ENCODE measurements around the gene DCDC2.

The DCDC2 gene

GRCh38 chr6:24245275-24245674 is 112.6 kb downstream of the DCDC2 start:
- TF ChIP-seq CTCF (IDR thresholded peaks at IDR 0.05), result no peak

DNA sequence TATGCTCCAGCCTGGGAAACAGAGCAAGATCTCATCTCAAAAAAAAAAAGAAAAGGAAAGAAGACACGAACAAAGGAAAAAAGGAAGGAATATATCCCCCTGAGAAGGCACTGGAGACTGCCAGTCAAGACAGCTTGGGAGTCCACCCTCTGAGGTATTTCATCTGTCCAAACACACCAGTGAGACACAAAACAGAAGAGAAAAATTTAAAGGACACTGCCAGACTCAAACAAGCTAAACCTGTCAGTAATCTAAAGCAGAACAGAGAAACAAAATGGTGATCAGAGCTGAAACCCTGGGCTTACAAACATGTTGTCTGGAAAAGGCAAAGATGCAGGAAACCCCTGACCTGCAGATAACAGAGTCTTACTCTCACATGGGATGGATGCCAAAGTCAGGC is 114.9 kb downstream of the DCDC2 start:
- TF ChIP-seq CTCF (IDR thresholded peaks at IDR 0.05), result no peak

DNA sequence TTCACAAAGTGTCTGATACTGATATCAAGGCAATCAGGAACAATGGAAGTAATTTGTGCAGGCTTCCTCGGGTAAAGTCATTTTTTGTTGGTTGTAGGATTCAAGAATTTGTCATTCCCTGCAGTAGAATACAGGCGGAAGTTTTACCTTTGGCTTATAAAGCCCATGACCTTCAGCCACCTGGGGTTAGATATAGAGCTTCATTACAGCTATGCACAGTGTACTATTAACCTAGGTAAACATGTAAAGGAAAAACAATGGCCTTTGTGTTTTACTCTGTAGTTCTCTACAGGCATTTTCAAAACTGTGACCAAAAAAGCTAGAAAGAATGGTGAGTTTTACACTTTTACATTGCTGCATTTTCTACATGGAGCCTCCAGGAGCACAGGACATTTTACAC is 116.9 kb downstream of the DCDC2 start:
- TF ChIP-seq CTCF (IDR thresholded peaks at IDR 0.05), result no peak

GRCh38 chr6:24240380-24240928 is 117.4 kb downstream of the DCDC2 start:
- no peak for TF ChIP-seq CTCF (IDR thresholded peaks at IDR 0.05)

- TF ChIP-seq CTCF (IDR thresholded peaks at IDR 0.05), result no peak
These were observed 119.2 kb downstream of the DCDC2 start for GRCh38 chr6:24238700-24239099.

DNA sequence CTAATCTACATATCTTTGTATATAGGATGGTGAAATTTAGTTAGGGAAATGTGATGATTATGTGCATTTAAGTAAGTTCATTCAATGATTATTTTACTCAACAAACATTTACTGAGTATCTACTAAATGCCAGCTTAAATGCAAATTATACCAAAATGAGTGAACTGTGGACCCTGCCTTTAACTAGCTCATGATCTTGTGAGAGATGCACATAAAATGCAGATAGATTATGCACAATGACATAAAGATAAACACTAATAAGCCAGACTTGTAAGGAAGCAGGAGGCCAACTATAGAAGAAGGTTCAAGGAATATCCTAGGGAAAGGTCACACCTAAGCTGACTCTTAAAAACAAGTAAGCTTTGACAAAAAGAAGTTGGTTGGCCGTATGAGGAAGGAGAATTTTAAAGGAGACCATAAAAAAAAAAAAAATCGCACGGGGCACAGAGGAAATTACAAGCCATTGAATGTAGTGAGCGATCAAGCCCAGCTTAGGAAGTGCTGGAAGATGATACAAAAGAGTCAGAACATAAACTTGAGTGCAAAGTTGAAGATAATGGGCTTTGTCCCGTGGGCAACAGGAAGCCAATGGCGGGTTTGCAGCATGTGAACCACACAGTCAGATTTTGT is 123.9 kb downstream of the DCDC2 start:
- TF ChIP-seq CTCF (IDR thresholded peaks at IDR 0.05), result no peak

- no peak for TF ChIP-seq CTCF (IDR thresholded peaks at IDR 0.05)
These were observed 126.4 kb downstream of the DCDC2 start for GRCh38 chr6:24231438-24231977.

All from LNCAP (cell line).